HFFc6 (cell line): ENCODE data around the gene TYSND1. TPM values are rescaled to one million over a fixed set of nuclear protein-coding genes. Genes with fewer than 3 reads are reported as not detected.

ENCODE experiments used
- DNase-seq: peaks from one replicate; pipeline ENCODE4 v3.0.0-alpha.2; 2018
- H3K27ac Mint-ChIP-seq: 2 replicates; pipeline ENCODE4 v1.8.0; 2020; ENCODE audit warnings: mild to moderate bottlenecking, mixed read lengths
- H3K27me3 Mint-ChIP-seq: 2 replicates; pipeline ENCODE4 v1.8.0; 2021; ENCODE audit warnings: mild to moderate bottlenecking, moderate library complexity, mixed read lengths; ENCODE audit not compliant: insufficient read depth
- H3K36me3 Mint-ChIP-seq: 2 replicates; pipeline ENCODE4 v1.8.0; 2021; ENCODE audit warnings: low read depth, mixed read lengths
- H3K4me1 Mint-ChIP-seq: 2 replicates; pipeline ENCODE4 v1.8.0; 2020; ENCODE audit warnings: low read depth, mixed read lengths
- H3K4me3 Mint-ChIP-seq: 2 replicates; pipeline ENCODE4 v1.8.0; 2020; ENCODE audit warnings: mild to moderate bottlenecking, moderate library complexity, mixed read lengths
- H3K9me3 Mint-ChIP-seq: 2 replicates; pipeline ENCODE4 v1.8.0; 2020; ENCODE audit warnings: mild to moderate bottlenecking, mixed read lengths
- total RNA-seq, 6 experiments: library from RNA; stranded (reverse); fragmentation: NEBNext Ultra II Directional; extraction: Animal tissue kit (Norgen Biotek cat#: 25700); gene quantifications; 2 replicates in 1 of 6; 3 replicates in 5 of 6; pipeline ENCODE4 v1.2.3, GENCODE V29; 2021
- TF ChIP-seq, protein P1 (sequence below): fragments of 200-600 bp; sonication (generic); IDR thresholded peaks from 2 replicates; pipeline ENCODE4 v1.5.0; 2021; ENCODE audit warnings: antibody characterized with exemption, mild to moderate bottlenecking

Gene TYSND1
- total RNA-seq, 6 experiments from 2014 or later, result 4.6 to 5.7 (median 4.9) TPM

DNA sequence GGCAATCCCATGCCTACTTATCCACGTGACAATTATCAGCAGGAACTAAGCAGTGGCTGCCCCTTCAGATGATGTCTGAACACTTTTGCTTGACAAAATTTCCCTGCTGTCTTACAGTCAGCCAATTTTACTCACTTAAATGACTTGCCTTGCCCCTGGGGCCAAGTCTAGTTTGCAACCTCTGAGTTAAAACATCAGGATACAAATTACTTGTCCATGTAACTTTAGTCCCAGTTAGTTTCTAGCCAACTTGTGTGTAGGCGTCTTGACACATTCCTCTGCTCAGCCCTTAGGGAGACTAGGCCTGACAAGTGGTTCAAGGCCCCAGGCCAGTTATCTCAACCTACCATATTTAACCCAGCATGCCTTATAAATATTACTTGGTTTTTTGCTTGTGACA is 11.6 kb upstream of the TYSND1 start:
- H3K4me1 Mint-ChIP-seq, result peaks cover 23% of the 10 kb centered on the region
- TF ChIP-seq, protein P1, sequence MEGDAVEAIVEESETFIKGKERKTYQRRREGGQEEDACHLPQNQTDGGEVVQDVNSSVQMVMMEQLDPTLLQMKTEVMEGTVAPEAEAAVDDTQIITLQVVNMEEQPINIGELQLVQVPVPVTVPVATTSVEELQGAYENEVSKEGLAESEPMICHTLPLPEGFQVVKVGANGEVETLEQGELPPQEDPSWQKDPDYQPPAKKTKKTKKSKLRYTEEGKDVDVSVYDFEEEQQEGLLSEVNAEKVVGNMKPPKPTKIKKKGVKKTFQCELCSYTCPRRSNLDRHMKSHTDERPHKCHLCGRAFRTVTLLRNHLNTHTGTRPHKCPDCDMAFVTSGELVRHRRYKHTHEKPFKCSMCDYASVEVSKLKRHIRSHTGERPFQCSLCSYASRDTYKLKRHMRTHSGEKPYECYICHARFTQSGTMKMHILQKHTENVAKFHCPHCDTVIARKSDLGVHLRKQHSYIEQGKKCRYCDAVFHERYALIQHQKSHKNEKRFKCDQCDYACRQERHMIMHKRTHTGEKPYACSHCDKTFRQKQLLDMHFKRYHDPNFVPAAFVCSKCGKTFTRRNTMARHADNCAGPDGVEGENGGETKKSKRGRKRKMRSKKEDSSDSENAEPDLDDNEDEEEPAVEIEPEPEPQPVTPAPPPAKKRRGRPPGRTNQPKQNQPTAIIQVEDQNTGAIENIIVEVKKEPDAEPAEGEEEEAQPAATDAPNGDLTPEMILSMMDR, result no peak
- no peaks in the 10 kb centered on the region; the same call in none of the 2 replicates for H3K27me3 Mint-ChIP-seq
- peaks cover 59% of the 10 kb centered on the region for H3K36me3 Mint-ChIP-seq
- no peaks in the 10 kb centered on the region for H3K9me3 Mint-ChIP-seq
- no peak for DNase-seq
- H3K4me3 Mint-ChIP-seq, result no peak overlapping the region
- no peak overlapping the region for H3K27ac Mint-ChIP-seq

DNA sequence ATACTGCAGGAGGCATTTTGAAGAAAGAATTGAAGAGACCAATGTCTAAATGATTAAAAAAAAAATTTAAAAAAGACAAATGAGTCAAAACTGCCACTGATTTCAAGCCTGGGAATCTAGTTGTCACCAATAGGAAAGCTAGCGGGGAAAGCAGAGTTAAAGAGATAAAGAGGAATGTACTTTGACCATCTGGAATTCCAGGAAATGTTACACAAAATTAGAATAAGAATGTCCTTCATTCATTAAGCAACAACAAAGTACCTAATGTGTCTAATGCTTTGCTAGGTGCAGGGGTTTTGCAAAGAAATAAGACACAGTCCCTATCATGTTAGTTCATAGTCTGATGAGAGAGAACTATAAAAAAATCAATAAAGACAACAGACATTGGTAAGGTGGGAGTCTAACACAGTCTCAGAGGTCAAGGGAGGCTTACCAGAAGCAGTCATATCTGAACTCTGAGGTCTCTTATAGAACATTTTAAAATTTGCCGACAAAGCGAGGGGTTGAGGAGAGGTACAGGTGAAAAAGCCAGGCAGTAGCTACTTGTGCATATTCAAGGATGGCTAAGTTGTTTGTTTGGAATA is 8.8 kb upstream of the TYSND1 start:
- no peak overlapping the region; the same call in 1 of the 2 replicates for H3K27ac Mint-ChIP-seq
- TF ChIP-seq, protein P1, result no peak
- no peak overlapping the region for H3K4me3 Mint-ChIP-seq
- peaks cover 1% of the 10 kb centered on the region for H3K27me3 Mint-ChIP-seq
- DNase-seq, result no peak
- H3K4me1 Mint-ChIP-seq, result no peaks in the 10 kb centered on the region; the same call in 1 of the 2 replicates
- H3K9me3 Mint-ChIP-seq, result no peaks in the 10 kb centered on the region
- peaks cover 62% of the 10 kb centered on the region for H3K36me3 Mint-ChIP-seq

DNA sequence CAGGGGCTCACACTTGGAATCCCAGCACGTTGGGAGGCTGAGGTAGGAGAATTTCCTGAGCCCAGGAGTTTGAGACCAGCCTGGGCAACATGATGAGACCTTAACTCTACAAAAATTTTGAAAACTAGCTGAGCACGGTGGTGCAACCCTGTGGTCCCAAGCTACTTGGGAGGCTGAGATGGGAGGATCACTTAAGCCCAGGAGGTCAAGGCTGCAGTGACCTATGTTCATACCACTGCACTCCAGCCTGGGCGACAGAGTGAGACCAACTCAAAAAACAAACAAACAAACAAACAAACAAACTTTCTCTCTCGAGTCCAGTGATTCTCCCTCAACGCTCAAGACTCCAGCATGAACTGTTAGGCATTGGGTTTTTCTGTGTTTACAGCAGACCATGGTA is 2.0 kb upstream of the TYSND1 start:
- Mint-ChIP-seq H3K27me3 (peaks cover 1% of the 10 kb centered on the region), H3K9me3 (no peaks in the 10 kb centered on the region), H3K27ac (peak overlapping the region; percentile 43; the same call in 1 of the 2 replicates)

DNA sequence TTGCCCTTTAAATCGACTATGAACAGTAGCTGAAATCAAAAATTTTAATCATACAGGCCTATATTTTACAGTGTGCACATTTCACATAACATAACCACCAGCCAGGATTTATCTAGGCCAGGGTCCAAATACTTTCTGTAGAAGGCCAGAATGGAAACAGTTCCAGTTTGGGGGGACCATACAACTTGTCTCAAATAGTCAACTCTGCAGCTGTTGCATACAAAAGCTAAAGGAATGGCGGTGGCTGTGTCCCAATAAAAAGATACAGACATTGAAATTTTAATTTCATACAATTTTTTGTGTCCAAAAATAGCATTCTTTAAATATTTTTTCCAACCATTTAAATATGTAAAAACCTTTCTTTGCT is 742 bp upstream of the TYSND1 start:
- no peak for DNase-seq
- Mint-ChIP-seq H3K4me1 (peaks cover 34% of the 10 kb centered on the region), H3K4me3 (peak overlapping the region; percentile 82), H3K36me3 (peaks cover 25% of the 10 kb centered on the region), H3K27ac (peak overlapping the region; percentile 93), H3K9me3 (no peaks in the 10 kb centered on the region), H3K27me3 (peaks cover 1% of the 10 kb centered on the region; the same call in 1 of the 2 replicates)
- TF ChIP-seq, protein P1, result peak; percentile 5; the same call in 1 of the 2 replicates

More for the DNA sequence above, 2.0 kb upstream of the TYSND1 start:
- peaks cover 34% of the 10 kb centered on the region for H3K4me1 Mint-ChIP-seq
- DNase-seq, result no peak
- TF ChIP-seq, protein P1, result no peak
- H3K36me3 Mint-ChIP-seq, result peaks cover 35% of the 10 kb centered on the region
- no peak overlapping the region for H3K4me3 Mint-ChIP-seq

DNA sequence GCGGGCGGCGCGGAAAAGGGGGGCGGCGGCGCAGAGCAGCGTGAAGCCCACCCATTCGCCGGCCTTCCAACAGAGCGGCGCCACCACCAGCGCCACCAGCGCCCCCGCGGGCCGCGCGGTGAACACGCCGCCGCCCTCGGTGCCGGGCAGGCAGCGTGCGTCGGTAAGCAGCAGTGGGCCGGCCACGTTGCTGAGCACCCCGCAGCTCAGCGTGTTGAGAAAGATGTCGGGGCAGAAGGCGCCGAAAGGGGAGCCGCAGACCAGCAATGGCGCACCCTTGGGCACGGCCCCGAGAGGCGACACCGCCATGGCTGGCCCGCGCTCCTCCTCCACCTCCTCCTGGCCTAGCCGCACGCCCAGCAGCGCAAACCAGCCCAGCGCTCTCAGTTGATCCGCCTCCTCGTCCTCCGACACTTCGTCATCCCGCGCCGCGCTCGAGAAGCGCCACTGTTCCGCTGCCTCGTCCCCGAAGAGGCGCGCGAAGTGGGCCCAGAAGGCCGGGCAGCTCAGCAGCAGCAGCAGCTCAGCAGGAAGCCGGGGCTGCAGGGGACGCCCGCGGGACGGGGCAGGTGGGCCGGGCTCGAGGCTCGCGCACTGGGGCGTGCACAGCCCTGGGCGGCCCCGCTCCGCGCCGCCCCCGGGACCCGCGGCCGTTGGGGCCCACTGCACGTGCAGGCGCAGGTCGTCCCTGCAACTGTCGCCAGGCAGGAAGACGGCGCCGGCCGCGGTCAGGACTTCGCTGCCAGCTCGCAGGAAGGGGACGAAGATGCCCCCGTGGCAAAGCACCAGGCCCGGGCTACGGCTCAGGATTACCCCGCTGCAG is 623 bp downstream of the TYSND1 start:
- peak overlapping the region; percentile 87 for H3K4me3 Mint-ChIP-seq
- peaks cover 34% of the 10 kb centered on the region for H3K4me1 Mint-ChIP-seq
- peak overlapping the region; percentile 93 for H3K27ac Mint-ChIP-seq
- H3K27me3 Mint-ChIP-seq, result no peaks in the 10 kb centered on the region
- peaks cover 18% of the 10 kb centered on the region for H3K36me3 Mint-ChIP-seq
- H3K9me3 Mint-ChIP-seq, result no peaks in the 10 kb centered on the region
- TF ChIP-seq, protein P1, result peak; percentile 77
- peak; percentile 66 for DNase-seq
